Liver (tissue), 9 donors: ENCODE results near the gene TMEM213. TPM values are rescaled to one million over a fixed set of nuclear protein-coding genes. Genes with fewer than 3 reads are reported as not detected.

ENCODE experiments used
- DNase-seq: peaks from one replicate; pipeline ENCODE4 v3.0.0-alpha.2; 2017; ENCODE audit warnings: low spot score
- H3K27ac ChIP-seq, 2 donors: one replicate each; pipeline ENCODE4 v1.7.0; 2013; ENCODE audit warnings: inconsistent platforms in 2 of 2, low read length in 2 of 2, control low read depth in 1 of 2, low read depth in 1 of 2, mild to moderate bottlenecking in 1 of 2
- H3K27me3 ChIP-seq, 4 donors: one replicate each; pipeline versions ENCODE4 v1.6.1 to v1.7.0; 2013; ENCODE audit warnings: low read length in 3 of 4, inconsistent platforms in 1 of 4, mild to moderate bottlenecking in 1 of 4, moderate library complexity in 1 of 4; ENCODE audit not compliant: control insufficient read depth in 4 of 4, insufficient read depth in 4 of 4
- H3K36me3 ChIP-seq, 4 donors: one replicate each; pipeline versions ENCODE4 v1.6.1 to v1.7.0; 2013; ENCODE audit warnings: low read length in 3 of 4, mild to moderate bottlenecking in 3 of 4, low read depth in 1 of 4, moderate library complexity in 1 of 4; ENCODE audit not compliant: control insufficient read depth in 4 of 4, insufficient read depth in 3 of 4
- H3K4me1 ChIP-seq, 4 donors: one replicate each; pipeline versions ENCODE4 v1.6.1 to v1.7.0; 2013; ENCODE audit warnings: low read length in 3 of 4, mild to moderate bottlenecking in 3 of 4, moderate library complexity in 1 of 4; ENCODE audit not compliant: control insufficient read depth in 4 of 4, insufficient read depth in 4 of 4
- H3K4me3 ChIP-seq, 3 donors: one replicate each; pipeline versions ENCODE4 v1.6.1 to v1.7.0; 2013; ENCODE audit warnings: low read length in 3 of 3, control low read depth in 1 of 3, low read depth in 1 of 3, mild to moderate bottlenecking in 1 of 3
- H3K9ac ChIP-seq, 2 donors: one replicate each; pipeline ENCODE4 v1.7.0; 2013; ENCODE audit warnings: low read length in 2 of 2, mild to moderate bottlenecking in 2 of 2, moderate library complexity in 2 of 2, control low read depth in 1 of 2, low read depth in 1 of 2
- H3K9me3 ChIP-seq, 4 donors: one replicate each; pipeline versions ENCODE4 v1.6.1 to v1.7.0; 2013; ENCODE audit warnings: low read length in 3 of 4; ENCODE audit not compliant: control insufficient read depth in 4 of 4
- CTCF ChIP-seq: fragments of 150-350 bp; IDR thresholded peaks from 2 replicates; pipeline ENCODE4 v1.5.1; 2017; ENCODE audit warnings: improper control_type of control experiment, low read depth, low read length; ENCODE audit not compliant: missing input control
- EGR1 ChIP-seq, 2 donors: IDR thresholded peaks; 2 replicates each; pipeline ENCODE4 v1.6.1; 2016 to 2018; ENCODE audit warnings: antibody characterized with exemption in 2 of 2, low read depth in 2 of 2
- FOXA1 ChIP-seq: IDR thresholded peaks from 2 replicates; pipeline ENCODE4 v1.6.1; 2016; ENCODE audit warnings: antibody characterized with exemption
- GABPA ChIP-seq, 2 donors: IDR thresholded peaks in 1 of 2; conservative IDR thresholded peaks in 1 of 2; 2 replicates each; pipeline ENCODE4 v1.6.1; 2016; ENCODE audit warnings: antibody characterized with exemption in 2 of 2, mild to moderate bottlenecking in 1 of 2, moderate library complexity in 1 of 2
- HNF4A ChIP-seq, 2 donors: conservative IDR thresholded peaks; 2 replicates each; pipeline ENCODE4 v1.6.1; 2016; ENCODE audit warnings: antibody characterized with exemption in 2 of 2, mild to moderate bottlenecking in 2 of 2
- HNF4G ChIP-seq: IDR thresholded peaks from 2 replicates; pipeline ENCODE4 v1.6.1; 2016; ENCODE audit warnings: antibody characterized with exemption
- JUND ChIP-seq, 2 donors: IDR thresholded peaks; 2 replicates each; pipeline ENCODE4 v1.6.1; 2016; ENCODE audit warnings: antibody characterized with exemption in 2 of 2
- NR2F2 ChIP-seq: IDR thresholded peaks from 2 replicates; pipeline ENCODE4 v1.6.1; 2016; ENCODE audit warnings: antibody characterized with exemption
- RAD21 ChIP-seq, 2 donors: IDR thresholded peaks; 2 replicates each; pipeline ENCODE4 v1.6.1; 2016; ENCODE audit warnings: antibody characterized with exemption in 2 of 2, mild to moderate bottlenecking in 2 of 2
- RXRA ChIP-seq, 2 donors: IDR thresholded peaks; 2 replicates each; pipeline ENCODE4 v1.6.1; 2017 to 2018; ENCODE audit warnings: antibody characterized with exemption in 2 of 2, mild to moderate bottlenecking in 1 of 2
- SP1 ChIP-seq: IDR thresholded peaks from 2 replicates; pipeline ENCODE4 v1.6.1; 2018; ENCODE audit warnings: antibody characterized with exemption, mild to moderate bottlenecking
- TAF1 ChIP-seq: conservative IDR thresholded peaks from 2 replicates; pipeline ENCODE4 v1.6.1; 2016; ENCODE audit warnings: antibody characterized with exemption, mild to moderate bottlenecking
- YY1 ChIP-seq: IDR thresholded peaks from 2 replicates; pipeline ENCODE4 v1.6.1; 2016; ENCODE audit warnings: antibody characterized with exemption, mild to moderate bottlenecking
- ZBTB33 ChIP-seq: IDR thresholded peaks from 2 replicates; pipeline ENCODE4 v1.6.1; 2016; ENCODE audit warnings: antibody characterized with exemption
- WGBS: extraction: QIAGEN DNeasy Blood & Tissue Kit; methylation state at CpG from one replicate; pipeline ENCODE4 v1.1.7; 2013; 5-methylcytosine and 5-hydroxymethylcytosine counted together
- polyA plus RNA-seq, 2 donors: library from polyadenylated mRNA; stranded (reverse) in 1 of 2; unstranded in 1 of 2; fragments of 200-250 nt in 1 of 2; fragments of >200 nt in 1 of 2; fragmentation: Nextera tagmentation in 1 of 2; extraction: Ambion mirVana in 1 of 2; gene quantifications; one replicate each; pipeline versions ENCODE4 v1.2.1 to v1.2.3, GENCODE V29; 2013 to 2015
- total RNA-seq, 2 donors: library from RNA; depleted of rRNA; stranded (reverse); fragments of >200 nt; gene quantifications; one replicate each; pipeline ENCODE4 v1.2.3, GENCODE V29; 2014
- TF ChIP-seq, protein P1 (sequence below): IDR thresholded peaks from 2 replicates; pipeline ENCODE4 v1.6.1; 2016; ENCODE audit warnings: antibody characterized with exemption
- TF ChIP-seq, protein P2 (sequence below): IDR thresholded peaks from 2 replicates; pipeline ENCODE4 v1.6.1; 2016; ENCODE audit warnings: antibody characterized with exemption
- TF ChIP-seq, protein P3 (sequence below): IDR thresholded peaks from 2 replicates; pipeline ENCODE4 v1.6.1; 2016; ENCODE audit warnings: antibody characterized with exemption, mild to moderate bottlenecking
- donor health status: healthy.
- donor health status: healthy.
- donor health status: healthy.
- donor health status: healthy.
- donor health status: healthy.

The TMEM213 gene
- total and polyA plus RNA-seq, 4 donors, result not detected

GRCh38 chr7:138882249-138882648, 84.5 kb downstream of the TMEM213 start:
- Histone ChIP-seq H3K4me3 (no peak overlapping the region), H3K4me1 (peaks cover 0 to 4% (median 0%) of the 10 kb centered on the region in 4 donors), H3K9me3 (no peaks in the 10 kb centered on the region), H3K9ac (no peak overlapping the region), H3K36me3 (no peaks in the 10 kb centered on the region), H3K27ac (no peak overlapping the region), H3K27me3 (no peaks in the 10 kb centered on the region)
- TF ChIP-seq, protein P1, sequence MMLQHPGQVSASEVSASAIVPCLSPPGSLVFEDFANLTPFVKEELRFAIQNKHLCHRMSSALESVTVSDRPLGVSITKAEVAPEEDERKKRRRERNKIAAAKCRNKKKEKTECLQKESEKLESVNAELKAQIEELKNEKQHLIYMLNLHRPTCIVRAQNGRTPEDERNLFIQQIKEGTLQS, result no peak
- TF ChIP-seq, protein P2, sequence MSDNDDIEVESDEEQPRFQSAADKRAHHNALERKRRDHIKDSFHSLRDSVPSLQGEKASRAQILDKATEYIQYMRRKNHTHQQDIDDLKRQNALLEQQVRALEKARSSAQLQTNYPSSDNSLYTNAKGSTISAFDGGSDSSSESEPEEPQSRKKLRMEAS, result no peak
- TF ChIP-seq CTCF (no peak), NR2F2 (no peak)
- no peak for DNase-seq
- 91% methylated on average over 6 of the region's 6 CpGs for WGBS

DNA sequence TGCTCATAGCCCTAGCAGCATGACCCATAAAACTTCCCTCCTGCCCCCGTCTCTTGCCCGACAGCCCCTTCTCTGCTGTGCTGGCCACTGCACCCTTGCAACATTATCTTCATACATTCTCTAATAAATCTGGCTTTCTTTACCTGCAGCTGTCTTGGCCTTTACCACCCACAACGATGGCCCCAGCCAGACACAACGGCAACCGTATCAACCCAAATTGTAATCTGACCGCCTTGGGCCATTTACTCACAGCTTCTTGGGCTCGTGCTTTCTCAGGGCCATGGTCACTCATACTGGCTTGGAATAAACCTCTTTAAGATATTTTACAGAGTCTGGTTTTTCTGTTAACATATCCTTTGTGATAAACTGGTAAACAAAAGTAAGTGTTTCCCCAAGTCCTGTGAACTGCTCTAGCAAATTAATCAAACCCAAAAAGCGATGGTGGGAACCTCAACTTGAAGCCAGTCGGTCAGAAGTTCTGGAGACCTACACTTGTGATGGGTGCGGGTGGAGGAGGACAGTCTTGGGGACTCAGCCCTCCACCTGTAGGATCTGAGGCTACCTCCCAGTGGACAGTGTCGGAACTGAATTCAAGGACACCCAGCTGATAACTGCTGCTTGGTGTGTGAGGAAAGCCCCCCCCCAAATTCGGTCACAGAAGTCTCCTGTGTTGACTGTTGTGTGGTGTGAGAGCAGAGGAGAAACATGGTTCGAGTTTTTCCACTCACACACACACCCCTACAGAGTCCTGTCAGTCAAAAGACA, 87.8 kb downstream of the TMEM213 start:
- TF ChIP-seq ZBTB33 (no peak), TAF1 (no peak), SP1 (no peak), HNF4A (conservative IDR thresholded peaks at IDR 0.05) (no peak), YY1 (no peak), RAD21 (IDR thresholded peaks at IDR 0.05) (no peak), JUND (IDR thresholded peaks at IDR 0.05) (no peak), CTCF (no peak), RXRA (IDR thresholded peaks at IDR 0.05) (no peak), GABPA (IDR thresholded peaks at IDR 0.05 in 1 of 2, conservative IDR thresholded peaks at IDR 0.05 in 1 of 2) (no peak), EGR1 (IDR thresholded peaks at IDR 0.05; ENCODE audit: low read depth in 2 of 2) (no peak), FOXA1 (no peak), HNF4G (no peak)
- TF ChIP-seq, protein P3, sequence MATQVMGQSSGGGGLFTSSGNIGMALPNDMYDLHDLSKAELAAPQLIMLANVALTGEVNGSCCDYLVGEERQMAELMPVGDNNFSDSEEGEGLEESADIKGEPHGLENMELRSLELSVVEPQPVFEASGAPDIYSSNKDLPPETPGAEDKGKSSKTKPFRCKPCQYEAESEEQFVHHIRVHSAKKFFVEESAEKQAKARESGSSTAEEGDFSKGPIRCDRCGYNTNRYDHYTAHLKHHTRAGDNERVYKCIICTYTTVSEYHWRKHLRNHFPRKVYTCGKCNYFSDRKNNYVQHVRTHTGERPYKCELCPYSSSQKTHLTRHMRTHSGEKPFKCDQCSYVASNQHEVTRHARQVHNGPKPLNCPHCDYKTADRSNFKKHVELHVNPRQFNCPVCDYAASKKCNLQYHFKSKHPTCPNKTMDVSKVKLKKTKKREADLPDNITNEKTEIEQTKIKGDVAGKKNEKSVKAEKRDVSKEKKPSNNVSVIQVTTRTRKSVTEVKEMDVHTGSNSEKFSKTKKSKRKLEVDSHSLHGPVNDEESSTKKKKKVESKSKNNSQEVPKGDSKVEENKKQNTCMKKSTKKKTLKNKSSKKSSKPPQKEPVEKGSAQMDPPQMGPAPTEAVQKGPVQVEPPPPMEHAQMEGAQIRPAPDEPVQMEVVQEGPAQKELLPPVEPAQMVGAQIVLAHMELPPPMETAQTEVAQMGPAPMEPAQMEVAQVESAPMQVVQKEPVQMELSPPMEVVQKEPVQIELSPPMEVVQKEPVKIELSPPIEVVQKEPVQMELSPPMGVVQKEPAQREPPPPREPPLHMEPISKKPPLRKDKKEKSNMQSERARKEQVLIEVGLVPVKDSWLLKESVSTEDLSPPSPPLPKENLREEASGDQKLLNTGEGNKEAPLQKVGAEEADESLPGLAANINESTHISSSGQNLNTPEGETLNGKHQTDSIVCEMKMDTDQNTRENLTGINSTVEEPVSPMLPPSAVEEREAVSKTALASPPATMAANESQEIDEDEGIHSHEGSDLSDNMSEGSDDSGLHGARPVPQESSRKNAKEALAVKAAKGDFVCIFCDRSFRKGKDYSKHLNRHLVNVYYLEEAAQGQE, result no peak
- TF ChIP-seq, protein P1, result no peak
- Histone ChIP-seq H3K9ac (no peak overlapping the region), H3K4me3 (no peak overlapping the region), H3K9me3 (no peaks in the 10 kb centered on the region), H3K27ac (no peak overlapping the region), H3K27me3 (no peaks in the 10 kb centered on the region), H3K4me1 (peaks cover 3 to 9% (median 7%) of the 10 kb centered on the region in 4 donors), H3K36me3 (no peaks in the 10 kb centered on the region)
- no peak for DNase-seq
- WGBS, result 92% methylated on average over 13 of the region's 13 CpGs
